K562 (cell line): Measurements from ENCODE around the gene LMBRD1. TPM values are rescaled to one million over a fixed set of nuclear protein-coding genes. Genes with fewer than 3 reads are reported as not detected.

ENCODE experiments used
- ADNP ChIP-seq: fragments of 200-800 bp; sonication (Bioruptor generic); IDR thresholded peaks from 2 replicates; pipeline ENCODE4 v1.6.1; 2016; ENCODE audit warnings: missing genetic modification characterization, missing compliant biosample characterization
- CLOCK ChIP-seq: fragments of 250-450 bp; sonication (Bioruptor Pico); IDR thresholded peaks from 2 replicates; pipeline ENCODE4 v1.4.0; 2020; ENCODE audit warnings: mild to moderate bottlenecking, moderate library complexity, borderline replicate concordance
- FOXK2 ChIP-seq, 2 experiments: fragments of 450-650 bp; IDR thresholded peaks in 1 of 2; conservative IDR thresholded peaks in 1 of 2; 2 replicates each; pipeline ENCODE4 v1.6.1; 2016; ENCODE audit warnings: low read depth in 2 of 2, mild to moderate bottlenecking in 1 of 2
- FOXP1 ChIP-seq: sonication (generic); formaldehyde crosslinking; IDR thresholded peaks from 2 replicates; pipeline ENCODE4 v1.8.0; 2022; ENCODE audit warnings: mild to moderate bottlenecking, missing genetic modification reagents
- GABPB2 ChIP-seq: fragments of 250-450 bp; sonication (Bioruptor Pico); conservative IDR thresholded peaks from 2 replicates; pipeline ENCODE4 v1.5.1; 2021; ENCODE audit warnings: mild to moderate bottlenecking
- IFI16 ChIP-seq: fragments of 250-450 bp; sonication (Bioruptor Pico); IDR thresholded peaks from 2 replicates; pipeline ENCODE4 v2.1.2; 2022; ENCODE audit warnings: mild to moderate bottlenecking, inconsistent platforms
- MTF1 ChIP-seq: fragments of 250-450 bp; sonication (Bioruptor Pico); IDR thresholded peaks from 2 replicates; pipeline ENCODE4 v1.9.0; 2021; ENCODE audit warnings: moderate library complexity, mild to moderate bottlenecking, inconsistent platforms, borderline replicate concordance
- MXI1 ChIP-seq: IDR thresholded peaks from 2 replicates; pipeline ENCODE4 v1.6.1; 2011; ENCODE audit warnings: low read depth, mild to moderate bottlenecking, improper control_type of control experiment, low read length
- NCOR1 ChIP-seq: fragments of 450-650 bp; IDR thresholded peaks from 2 replicates; pipeline ENCODE4 v1.6.1; 2016; ENCODE audit warnings: mild to moderate bottlenecking, moderate library complexity
- SAP30 ChIP-seq: fragments of 200-600 bp; sonication (generic); IDR thresholded peaks from 2 replicates; pipeline ENCODE4 v1.6.1; 2012; ENCODE audit warnings: borderline replicate concordance, low read depth, mild to moderate bottlenecking, moderate library complexity, low read length, control low read depth, inconsistent platforms; ENCODE audit not compliant: insufficient read depth, poor library complexity, severe bottlenecking
- SP2 ChIP-seq: IDR thresholded peaks from 2 replicates; pipeline ENCODE4 v1.6.1; 2011; ENCODE audit warnings: mild to moderate bottlenecking, low read depth, low read length, moderate library complexity; ENCODE audit not compliant: poor library complexity, severe bottlenecking; ENCODE audit errors: extremely low read depth
- SRF ChIP-seq, 2 experiments: fragments of 250-450, 450-650 bp in 1 of 2; sonication (Bioruptor Pico) in 1 of 2; sonication (generic) in 1 of 2; formaldehyde crosslinking; IDR thresholded peaks; 2 replicates each; pipeline versions ENCODE4 v1.5.0 to v1.5.1; 2020 to 2022; ENCODE audit warnings: mild to moderate bottlenecking in 1 of 2, missing genetic modification reagents in 1 of 2
- YBX1 ChIP-seq: fragments of 450-650 bp; IDR thresholded peaks from 2 replicates; pipeline ENCODE4 v1.7.1; 2016; ENCODE audit warnings: mild to moderate bottlenecking
- ZBED1 ChIP-seq: IDR thresholded peaks from 2 replicates; pipeline ENCODE4 v1.6.1; 2014
- ZNF133 ChIP-seq: fragments of 250-450 bp; sonication (Bioruptor Pico); IDR thresholded peaks from 2 replicates; pipeline ENCODE4 v1.4.0; 2020; ENCODE audit warnings: mild to moderate bottlenecking
- ZNF165 ChIP-seq: fragments of 250-450 bp; sonication (Bioruptor Pico); IDR thresholded peaks from 2 replicates; pipeline ENCODE4 v1.4.0; 2020; ENCODE audit warnings: borderline replicate concordance
- ZNF79 ChIP-seq: fragments of 250-450 bp; sonication (Bioruptor Pico); IDR thresholded peaks from 2 replicates; pipeline ENCODE4 v1.4.0; 2020; ENCODE audit warnings: low read depth, mild to moderate bottlenecking, moderate library complexity
- polyA plus RNA-seq, 8 experiments: library from polyadenylated mRNA; depleted of rRNA in 4 of 8; stranded (reverse) in 5 of 8; unstranded in 3 of 8; fragments of >200 nt; fragmentation: Nextera tagmentation in 2 of 8; fragmentation: Illumina TruSeq in 1 of 8; extraction: Ambion mirVana in 2 of 8; extraction: Trizol in 1 of 8; gene quantifications; 2 replicates each; pipeline versions ENCODE4 v1.2.1 to v1.2.3, GENCODE V29; 2011 to 2014; ENCODE audit warnings: inconsistent platforms in 1 of 8, missing spikeins in 1 of 8
- total RNA-seq, 7 experiments: library from RNA; depleted of rRNA in 6 of 7; stranded (reverse); fragments of >200 nt in 6 of 7; fragmentation: Illumina TruSeq in 2 of 7; extraction: Trizol in 2 of 7; gene quantifications; 2 replicates each; pipeline versions ENCODE4 v1.2.1 to v1.2.3, GENCODE V29; 2011 to 2021; ENCODE audit warnings: low replicate concordance in 1 of 7
- TF ChIP-seq, protein P1 (sequence below), 2 experiments: fragments of 450-650 bp; IDR thresholded peaks; 2 replicates each; pipeline ENCODE4 v1.6.1; 2018; ENCODE audit warnings: mild to moderate bottlenecking in 2 of 2, low read depth in 1 of 2; ENCODE audit not compliant: partially characterized antibody in 2 of 2
- TF ChIP-seq, protein P2 (sequence below): sonication (generic); formaldehyde crosslinking; IDR thresholded peaks from 2 replicates; pipeline ENCODE4 v1.5.0; 2020; ENCODE audit warnings: missing genetic modification reagents
- TF ChIP-seq, protein P3 (sequence below): sonication (generic); formaldehyde crosslinking; IDR thresholded peaks from 2 replicates; pipeline ENCODE4 v1.8.0; 2022; ENCODE audit warnings: mild to moderate bottlenecking, missing genetic modification reagents

LMBRD1 gene
- total and polyA plus RNA-seq, 9 of the 15 experiments (the other 6 are each of a cell fraction or from before 2014, with no cell fraction given): 14.0 to 85.2 (median 26.5) TPM

- TF ChIP-seq, protein P1, sequence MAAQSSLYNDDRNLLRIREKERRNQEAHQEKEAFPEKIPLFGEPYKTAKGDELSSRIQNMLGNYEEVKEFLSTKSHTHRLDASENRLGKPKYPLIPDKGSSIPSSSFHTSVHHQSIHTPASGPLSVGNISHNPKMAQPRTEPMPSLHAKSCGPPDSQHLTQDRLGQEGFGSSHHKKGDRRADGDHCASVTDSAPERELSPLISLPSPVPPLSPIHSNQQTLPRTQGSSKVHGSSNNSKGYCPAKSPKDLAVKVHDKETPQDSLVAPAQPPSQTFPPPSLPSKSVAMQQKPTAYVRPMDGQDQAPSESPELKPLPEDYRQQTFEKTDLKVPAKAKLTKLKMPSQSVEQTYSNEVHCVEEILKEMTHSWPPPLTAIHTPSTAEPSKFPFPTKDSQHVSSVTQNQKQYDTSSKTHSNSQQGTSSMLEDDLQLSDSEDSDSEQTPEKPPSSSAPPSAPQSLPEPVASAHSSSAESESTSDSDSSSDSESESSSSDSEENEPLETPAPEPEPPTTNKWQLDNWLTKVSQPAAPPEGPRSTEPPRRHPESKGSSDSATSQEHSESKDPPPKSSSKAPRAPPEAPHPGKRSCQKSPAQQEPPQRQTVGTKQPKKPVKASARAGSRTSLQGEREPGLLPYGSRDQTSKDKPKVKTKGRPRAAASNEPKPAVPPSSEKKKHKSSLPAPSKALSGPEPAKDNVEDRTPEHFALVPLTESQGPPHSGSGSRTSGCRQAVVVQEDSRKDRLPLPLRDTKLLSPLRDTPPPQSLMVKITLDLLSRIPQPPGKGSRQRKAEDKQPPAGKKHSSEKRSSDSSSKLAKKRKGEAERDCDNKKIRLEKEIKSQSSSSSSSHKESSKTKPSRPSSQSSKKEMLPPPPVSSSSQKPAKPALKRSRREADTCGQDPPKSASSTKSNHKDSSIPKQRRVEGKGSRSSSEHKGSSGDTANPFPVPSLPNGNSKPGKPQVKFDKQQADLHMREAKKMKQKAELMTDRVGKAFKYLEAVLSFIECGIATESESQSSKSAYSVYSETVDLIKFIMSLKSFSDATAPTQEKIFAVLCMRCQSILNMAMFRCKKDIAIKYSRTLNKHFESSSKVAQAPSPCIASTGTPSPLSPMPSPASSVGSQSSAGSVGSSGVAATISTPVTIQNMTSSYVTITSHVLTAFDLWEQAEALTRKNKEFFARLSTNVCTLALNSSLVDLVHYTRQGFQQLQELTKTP (IDR thresholded peaks at IDR 0.05; ENCODE audit: low read depth in 1 of 2, partially characterized antibody in 2 of 2): no peak
- TF ChIP-seq, protein P2, sequence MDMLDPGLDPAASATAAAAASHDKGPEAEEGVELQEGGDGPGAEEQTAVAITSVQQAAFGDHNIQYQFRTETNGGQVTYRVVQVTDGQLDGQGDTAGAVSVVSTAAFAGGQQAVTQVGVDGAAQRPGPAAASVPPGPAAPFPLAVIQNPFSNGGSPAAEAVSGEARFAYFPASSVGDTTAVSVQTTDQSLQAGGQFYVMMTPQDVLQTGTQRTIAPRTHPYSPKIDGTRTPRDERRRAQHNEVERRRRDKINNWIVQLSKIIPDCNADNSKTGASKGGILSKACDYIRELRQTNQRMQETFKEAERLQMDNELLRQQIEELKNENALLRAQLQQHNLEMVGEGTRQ (CRISPR knock-in tag): no peak
- TF ChIP-seq CLOCK: no peak
- no peak for TF ChIP-seq IFI16 (CRISPR knock-in tag)
- no peak for TF ChIP-seq SAP30
- no peak for TF ChIP-seq NCOR1
- 0 out of 4 replicates have a peak, but pooled peaks of 1 of the 2 experiments have one; percentile 28 for TF ChIP-seq FOXK2 (conservative IDR thresholded peaks at IDR 0.05 in 1 of 2, IDR thresholded peaks at IDR 0.05 in 1 of 2; ENCODE audit: low read depth in 2 of 2)
- TF ChIP-seq ZNF79: no peak
- TF ChIP-seq MXI1: no peak
- no peak for TF ChIP-seq FOXP1 (CRISPR knock-in tag)
- TF ChIP-seq ZNF133 (CRISPR knock-in tag): no peak
- TF ChIP-seq YBX1: no peak
- TF ChIP-seq ZNF165 (CRISPR knock-in tag): no peak
- TF ChIP-seq ZBED1: no peak
- no peak for TF ChIP-seq ADNP (tag)
- TF ChIP-seq, protein P3, sequence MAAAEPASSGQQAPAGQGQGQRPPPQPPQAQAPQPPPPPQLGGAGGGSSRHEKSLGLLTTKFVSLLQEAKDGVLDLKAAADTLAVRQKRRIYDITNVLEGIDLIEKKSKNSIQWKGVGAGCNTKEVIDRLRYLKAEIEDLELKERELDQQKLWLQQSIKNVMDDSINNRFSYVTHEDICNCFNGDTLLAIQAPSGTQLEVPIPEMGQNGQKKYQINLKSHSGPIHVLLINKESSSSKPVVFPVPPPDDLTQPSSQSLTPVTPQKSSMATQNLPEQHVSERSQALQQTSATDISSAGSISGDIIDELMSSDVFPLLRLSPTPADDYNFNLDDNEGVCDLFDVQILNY (CRISPR knock-in tag): no peak
- TF ChIP-seq SRF (CRISPR knock-in tag; IDR thresholded peaks at IDR 0.05): no peak
- no peak for TF ChIP-seq SP2
- no peak for TF ChIP-seq MTF1
- TF ChIP-seq GABPB2: no peak
These were observed 653 bp downstream of the LMBRD1 start (continued) for GRCh38 chr6:69796073-69796641.
